GM12873 (cell line): ENCODE results near the gene CBX4.

ENCODE experiments used
- TF ChIP-seq, protein P1 (sequence below): IDR thresholded peaks from 2 replicates; pipeline ENCODE4 v1.5.1; 2012; ENCODE audit warnings: low read depth, mild to moderate bottlenecking, moderate library complexity, low read length, control low read depth; ENCODE audit not compliant: insufficient read depth; ENCODE audit errors: missing control alignments

CBX4 gene

DNA sequence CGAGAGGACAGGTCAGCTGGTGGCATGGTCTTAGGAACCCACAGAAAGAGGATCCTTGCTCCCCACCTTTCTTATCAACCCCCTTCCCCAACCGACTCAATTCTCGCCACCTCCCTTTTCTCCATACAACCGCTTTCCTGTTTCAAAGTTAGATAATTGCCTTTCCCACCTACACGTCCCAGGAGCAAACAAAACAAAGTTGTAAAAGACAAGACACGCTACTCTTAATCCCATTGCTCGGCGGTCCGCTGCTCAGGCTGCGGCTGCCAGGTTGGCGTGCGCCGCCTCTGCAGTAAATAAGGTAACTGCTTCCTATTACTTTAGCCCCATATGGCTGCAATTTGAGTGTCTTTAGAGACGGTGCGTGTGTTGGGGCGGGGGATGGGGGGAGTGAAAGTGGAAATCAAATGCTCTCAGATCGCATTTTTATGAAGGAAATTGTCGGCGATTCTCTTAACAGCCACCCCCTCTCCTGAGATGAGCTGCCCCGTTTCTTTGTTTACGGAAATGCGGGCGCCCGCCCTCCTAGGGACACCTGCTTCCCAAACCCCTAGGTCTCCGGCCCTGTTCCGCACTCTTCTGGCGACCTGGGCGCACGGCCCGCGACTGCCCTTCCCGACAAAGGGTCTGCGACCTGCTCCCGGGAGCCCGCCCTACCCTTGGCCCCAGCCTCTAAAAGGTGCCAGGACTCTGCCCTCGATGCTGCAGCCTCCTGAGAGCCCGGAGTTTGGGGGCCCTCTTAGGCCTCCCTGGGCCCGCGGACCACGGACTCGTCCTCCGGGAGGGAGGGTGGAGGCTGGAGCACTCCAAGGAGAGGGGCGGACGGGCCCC is 38.7 kb downstream of the CBX4 start:
- TF ChIP-seq, protein P1, sequence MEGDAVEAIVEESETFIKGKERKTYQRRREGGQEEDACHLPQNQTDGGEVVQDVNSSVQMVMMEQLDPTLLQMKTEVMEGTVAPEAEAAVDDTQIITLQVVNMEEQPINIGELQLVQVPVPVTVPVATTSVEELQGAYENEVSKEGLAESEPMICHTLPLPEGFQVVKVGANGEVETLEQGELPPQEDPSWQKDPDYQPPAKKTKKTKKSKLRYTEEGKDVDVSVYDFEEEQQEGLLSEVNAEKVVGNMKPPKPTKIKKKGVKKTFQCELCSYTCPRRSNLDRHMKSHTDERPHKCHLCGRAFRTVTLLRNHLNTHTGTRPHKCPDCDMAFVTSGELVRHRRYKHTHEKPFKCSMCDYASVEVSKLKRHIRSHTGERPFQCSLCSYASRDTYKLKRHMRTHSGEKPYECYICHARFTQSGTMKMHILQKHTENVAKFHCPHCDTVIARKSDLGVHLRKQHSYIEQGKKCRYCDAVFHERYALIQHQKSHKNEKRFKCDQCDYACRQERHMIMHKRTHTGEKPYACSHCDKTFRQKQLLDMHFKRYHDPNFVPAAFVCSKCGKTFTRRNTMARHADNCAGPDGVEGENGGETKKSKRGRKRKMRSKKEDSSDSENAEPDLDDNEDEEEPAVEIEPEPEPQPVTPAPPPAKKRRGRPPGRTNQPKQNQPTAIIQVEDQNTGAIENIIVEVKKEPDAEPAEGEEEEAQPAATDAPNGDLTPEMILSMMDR, result no peak

DNA sequence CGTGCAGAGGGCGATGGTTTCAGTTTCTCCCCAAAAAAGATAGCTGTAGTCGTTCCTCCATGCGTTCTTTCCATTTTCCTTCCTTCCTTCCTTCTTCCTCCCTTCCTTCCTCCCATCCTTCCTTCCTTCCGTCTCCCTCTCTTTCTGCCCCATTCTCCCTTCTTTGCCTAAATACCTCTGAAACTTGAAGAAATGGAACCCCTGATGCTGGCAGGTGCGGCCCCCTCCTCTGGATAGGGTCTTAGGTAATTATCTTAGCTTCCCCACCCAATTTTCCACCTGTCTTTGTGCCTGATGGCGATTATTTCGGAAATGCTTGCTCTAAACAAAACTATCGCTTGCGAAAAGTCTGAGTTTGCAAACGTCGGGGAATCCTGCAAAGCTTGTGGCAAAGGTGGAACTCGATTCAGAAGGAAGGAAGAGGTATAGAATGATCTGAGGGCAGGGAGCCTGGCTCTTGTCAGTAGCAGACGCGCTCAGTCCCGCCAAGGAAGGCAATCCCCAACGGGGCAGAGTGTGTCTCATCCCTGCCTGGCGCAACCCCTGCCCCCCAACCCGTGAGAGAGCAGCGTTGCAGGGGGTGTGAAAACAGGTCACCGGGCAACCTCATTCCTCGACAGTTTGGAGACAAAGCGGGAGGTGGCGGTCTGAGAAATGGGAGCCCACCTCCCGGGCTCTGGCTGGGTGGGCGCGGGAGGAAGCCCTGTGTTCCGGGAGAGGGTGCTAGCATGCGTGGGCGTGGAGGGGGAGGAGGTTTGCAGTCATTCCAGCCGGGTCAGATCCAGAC is 39.5 kb downstream of the CBX4 start:
- TF ChIP-seq, protein P1, result no peak

DNA sequence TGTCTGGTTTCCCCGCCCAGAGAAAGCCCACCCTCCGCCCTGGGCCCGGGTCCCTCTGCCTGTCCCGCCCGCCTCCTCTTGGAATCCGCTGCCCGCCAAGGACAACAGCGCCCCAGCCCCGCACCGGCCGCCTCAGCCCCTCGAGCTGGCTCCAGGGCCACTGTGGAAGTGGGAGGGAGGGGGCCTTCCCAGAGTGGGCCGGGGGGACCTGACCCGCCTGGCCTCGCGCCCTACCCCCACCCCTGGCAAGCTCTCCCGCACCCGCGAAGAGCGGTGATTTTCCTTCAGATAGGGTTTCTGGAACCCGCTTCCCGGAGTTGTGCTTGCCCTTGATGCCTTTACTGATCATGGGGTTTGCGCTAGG is 40.1 kb downstream of the CBX4 start:
- TF ChIP-seq, protein P1, result no peak

DNA sequence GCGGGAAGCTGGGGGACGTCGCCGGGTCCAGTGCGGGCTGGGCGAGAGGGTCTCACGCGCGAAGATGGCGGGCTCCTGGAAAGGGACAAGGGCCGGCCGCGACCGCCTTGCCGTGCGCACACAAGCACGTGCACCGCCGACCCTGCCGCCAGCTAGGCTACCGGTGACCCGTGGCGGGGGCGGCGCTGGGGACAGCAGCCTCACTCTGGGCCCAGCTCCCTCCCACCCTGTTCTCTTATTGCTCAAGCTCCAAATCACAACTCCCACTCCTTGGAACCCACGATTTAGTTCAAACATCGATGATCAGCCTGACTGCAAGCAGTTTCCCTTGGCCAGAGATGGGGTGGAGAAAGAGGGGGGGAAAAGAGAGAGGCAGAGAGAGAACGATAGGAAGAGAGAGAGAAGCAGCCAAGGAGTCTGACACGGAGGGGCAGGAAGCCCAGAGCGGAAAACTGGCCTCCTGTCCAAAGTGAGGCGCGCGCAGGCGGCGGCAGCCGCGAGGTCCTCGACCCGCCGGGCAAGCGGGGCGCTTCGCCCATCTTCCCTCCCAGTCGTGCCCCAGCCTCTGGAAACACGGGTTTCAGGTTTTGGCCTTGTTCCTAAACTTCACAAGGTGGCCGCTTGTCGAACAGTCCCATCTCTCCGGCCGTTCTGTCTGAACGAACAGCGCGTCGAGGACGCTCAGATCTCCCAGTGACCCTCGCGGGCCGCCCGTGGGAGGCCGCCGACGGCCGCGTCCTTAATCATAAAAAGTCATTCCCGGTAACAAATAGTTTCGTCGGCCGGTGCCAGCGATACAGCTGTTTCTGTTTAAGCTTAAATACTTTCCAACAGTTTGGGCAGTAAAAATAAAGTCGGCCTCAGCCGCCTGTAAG is 40.7 kb downstream of the CBX4 start:
- TF ChIP-seq, protein P1, result no peak

DNA sequence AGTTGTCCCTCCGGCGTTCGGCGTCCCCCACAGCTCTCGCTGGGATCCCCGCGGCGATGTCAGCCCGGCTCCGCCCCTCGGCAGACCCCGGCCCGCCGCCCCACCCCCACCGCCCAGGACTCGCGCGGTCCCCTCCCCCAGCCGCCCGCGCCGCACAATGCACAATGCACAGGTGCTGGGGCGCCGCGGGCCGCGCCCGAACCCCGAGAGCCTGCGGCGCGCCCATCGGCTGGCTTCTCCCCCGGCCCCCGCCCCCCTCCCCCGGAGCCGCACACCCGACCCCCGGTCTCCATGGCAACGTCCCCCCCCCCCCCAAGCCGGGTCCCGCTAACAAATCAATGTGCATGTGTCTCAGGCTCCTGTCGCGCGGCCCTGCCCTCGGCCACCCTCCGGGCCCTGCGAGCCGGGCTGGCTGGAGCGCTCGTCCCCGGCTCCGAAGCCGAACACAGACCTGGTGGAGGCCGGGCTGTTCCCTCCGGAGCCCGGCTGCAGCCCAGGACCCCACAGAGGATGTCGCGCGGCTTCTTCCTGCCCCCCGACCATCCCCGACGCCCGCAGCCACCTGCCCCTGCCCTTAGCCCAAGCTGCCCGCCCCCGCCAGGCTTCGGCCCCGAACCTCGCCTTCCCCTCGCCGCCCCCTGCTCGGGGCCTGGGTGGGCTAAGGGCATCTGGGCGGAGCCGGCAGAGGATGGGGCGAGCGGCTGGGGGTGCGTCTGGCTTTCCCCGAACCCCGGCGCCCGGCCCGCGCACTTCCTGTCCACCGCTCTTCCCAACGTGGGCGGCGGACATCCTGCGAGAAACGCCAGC is 41.5 kb downstream of the CBX4 start:
- TF ChIP-seq, protein P1, result no peak

DNA sequence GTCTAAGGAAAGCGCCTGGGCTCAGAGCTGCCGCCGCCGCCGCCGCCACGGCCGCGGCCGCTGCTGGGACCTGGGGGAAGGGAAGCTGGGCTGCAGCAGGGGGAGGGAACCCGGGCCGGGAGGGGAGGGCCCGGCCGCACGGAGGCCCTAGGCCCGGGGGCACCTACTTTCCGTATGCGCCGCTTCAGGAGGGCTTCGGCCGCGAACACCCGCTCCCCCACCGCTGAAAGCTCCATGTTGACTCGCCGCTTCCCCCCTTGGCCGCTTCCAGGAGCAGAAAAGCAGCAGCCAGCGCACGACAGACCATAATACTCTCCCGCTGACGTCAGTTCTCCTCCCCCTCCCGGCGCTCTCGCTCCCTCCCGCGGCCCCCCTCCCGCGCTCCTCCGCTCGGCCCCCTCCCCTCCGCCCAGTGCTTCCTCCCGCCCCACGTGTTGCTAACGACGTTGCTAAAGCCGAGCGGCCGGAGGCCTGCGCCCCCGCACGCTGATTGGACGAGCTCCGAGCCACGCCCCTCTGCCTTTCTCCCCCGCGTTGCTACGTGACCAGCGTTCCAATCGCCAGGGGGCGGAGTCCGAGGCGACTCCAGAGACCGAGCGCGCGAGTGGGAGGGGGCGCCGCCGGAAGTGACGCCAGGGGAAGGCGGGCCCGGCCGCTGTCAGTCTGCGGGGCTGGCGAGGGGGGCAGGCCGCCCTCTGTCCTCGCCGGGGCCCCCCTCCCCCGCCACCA is 42.3 kb downstream of the CBX4 start, which contains the start of gene CBX8:
CBX8 (minus strand) TSS at position 315 of the 729 bp plus-strand sequence; CDS start at position 236, 79 bp downstream.
- TF ChIP-seq, protein P1, result no peak
